WTC11 (cell line): ENCODE data around the gene TCF12.

Experiments used
- CBFB ChIP-seq: sonication (generic); formaldehyde crosslinking; IDR thresholded peaks from 2 replicates; pipeline ENCODE4 v1.8.1; 2022; ENCODE audit warnings: mild to moderate bottlenecking, low read depth, missing genetic modification reagents
- CTCF ChIP-seq: fragments of 200-600 bp; IDR thresholded peaks from 2 replicates; pipeline ENCODE4 v1.8.0; 2022; ENCODE audit warnings: antibody characterized with exemption
- ETV6 ChIP-seq: sonication (generic); formaldehyde crosslinking; IDR thresholded peaks from 2 replicates; pipeline ENCODE4 v1.8.1; 2022; ENCODE audit warnings: mild to moderate bottlenecking, missing genetic modification reagents
- JUN ChIP-seq: sonication (generic); formaldehyde crosslinking; IDR thresholded peaks from 2 replicates; pipeline ENCODE4 v1.8.0; 2023; ENCODE audit warnings: mild to moderate bottlenecking, missing genetic modification reagents
- NR1H2 ChIP-seq: sonication (generic); formaldehyde crosslinking; IDR thresholded peaks from 2 replicates; pipeline ENCODE4 v1.9.0; 2021; ENCODE audit warnings: mild to moderate bottlenecking, moderate library complexity, missing genetic modification reagents
- NR2C2 ChIP-seq: sonication (generic); formaldehyde crosslinking; IDR thresholded peaks from 2 replicates; pipeline ENCODE4 v1.8.0; 2022; ENCODE audit warnings: mild to moderate bottlenecking, missing genetic modification reagents
- USF1 ChIP-seq: sonication (generic); formaldehyde crosslinking; IDR thresholded peaks from 2 replicates; pipeline ENCODE4 v1.8.0; 2022; ENCODE audit warnings: mild to moderate bottlenecking, missing genetic modification reagents
- ZNF138 ChIP-seq: sonication (generic); formaldehyde crosslinking; conservative IDR thresholded peaks from 2 replicates; pipeline ENCODE4 v1.8.1; 2022; ENCODE audit warnings: mild to moderate bottlenecking, moderate library complexity, missing genetic modification reagents
- ZNF281 ChIP-seq: sonication (generic); formaldehyde crosslinking; IDR thresholded peaks from 2 replicates; pipeline ENCODE4 v1.8.0; 2023; ENCODE audit warnings: mild to moderate bottlenecking, missing genetic modification reagents
- ZNF317 ChIP-seq: sonication (generic); formaldehyde crosslinking; IDR thresholded peaks from 2 replicates; pipeline ENCODE4 v1.8.1; 2023; ENCODE audit warnings: low read depth, mild to moderate bottlenecking, moderate library complexity, missing genetic modification reagents, borderline replicate concordance
- ZNF425 ChIP-seq: fragments of 250-450 bp; sonication (Bioruptor Pico); conservative IDR thresholded peaks from 2 replicates; pipeline ENCODE4 v1.9.0; 2021; ENCODE audit warnings: mild to moderate bottlenecking
- ZNF532 ChIP-seq: fragments of 250-450 bp; sonication (Bioruptor Pico); IDR thresholded peaks from 2 replicates; pipeline ENCODE4 v1.9.0; 2021; ENCODE audit warnings: mild to moderate bottlenecking, borderline replicate concordance

- TF ChIP-seq NR2C2 (CRISPR knock-in tag) (no peak), CBFB (CRISPR knock-in tag) (no peak), ETV6 (CRISPR knock-in tag) (no peak), JUN (CRISPR knock-in tag) (no peak), USF1 (no peak), ZNF138 (CRISPR knock-in tag) (no peak), CTCF (no peak), NR1H2 (CRISPR knock-in tag) (no peak), ZNF532 (CRISPR knock-in tag) (no peak), ZNF425 (CRISPR knock-in tag) (no peak), ZNF281 (no peak), ZNF317 (no peak)
Measured at GRCh38 chr15:57112178-57112577, 193.7 kb downstream of the TCF12 start.
